Osteocyte (in vitro differentiated cells): ENCODE data around the gene NUAK1. TPM values are rescaled to one million over a fixed set of nuclear protein-coding genes. Genes with fewer than 3 reads are reported as not detected.

Experiments
- DNase-seq: peaks from one replicate; pipeline ENCODE4 v3.0.0; 2021; ENCODE audit warnings: mixed read lengths; ENCODE audit not compliant: unreplicated experiment; ENCODE audit errors: extremely low spot score
- H3K27ac Mint-ChIP-seq: one replicate; pipeline ENCODE4 v1.8.0; 2021; ENCODE audit warnings: mild to moderate bottlenecking, mixed read lengths; ENCODE audit not compliant: unreplicated experiment
- H3K27me3 Mint-ChIP-seq: one replicate; pipeline ENCODE4 v1.8.0; 2021; ENCODE audit warnings: mixed read lengths; ENCODE audit not compliant: unreplicated experiment
- H3K36me3 Mint-ChIP-seq: one replicate; pipeline ENCODE4 v1.8.0; 2021; ENCODE audit warnings: mixed read lengths; ENCODE audit not compliant: unreplicated experiment
- H3K4me1 Mint-ChIP-seq: one replicate; pipeline ENCODE4 v1.8.0; 2021; ENCODE audit warnings: mixed read lengths; ENCODE audit not compliant: unreplicated experiment
- H3K4me3 Mint-ChIP-seq: one replicate; pipeline ENCODE4 v1.8.0; 2021; ENCODE audit warnings: mild to moderate bottlenecking, moderate library complexity, mixed read lengths; ENCODE audit not compliant: unreplicated experiment
- H3K9me3 Mint-ChIP-seq: one replicate; pipeline ENCODE4 v1.8.0; 2021; ENCODE audit warnings: mixed read lengths; ENCODE audit not compliant: unreplicated experiment
- CTCF ChIP-seq: fragments of 200-600 bp; sonication (generic); IDR thresholded peaks from 2 replicates; pipeline ENCODE4 v1.5.0; 2021; ENCODE audit warnings: antibody characterized with exemption, mild to moderate bottlenecking, moderate library complexity
- total RNA-seq: library from RNA; stranded (reverse); gene quantifications from 2 replicates; pipeline ENCODE4 v1.2.1, GENCODE V29; 2021

The NUAK1 gene
- total RNA-seq, 1 donor from 2014 or later: 21.1 TPM

- H3K4me1 Mint-ChIP-seq: peaks cover 17% of the 10 kb centered on the region
- no peak overlapping the region for H3K27ac Mint-ChIP-seq
- no peak overlapping the region for H3K4me3 Mint-ChIP-seq
- no peak for DNase-seq
- H3K9me3 Mint-ChIP-seq: peaks cover 12% of the 10 kb centered on the region
- no peak for TF ChIP-seq CTCF
- peaks cover 13% of the 10 kb centered on the region for H3K36me3 Mint-ChIP-seq
- no peaks in the 10 kb centered on the region for H3K27me3 Mint-ChIP-seq
These were observed 86.8 kb downstream of the NUAK1 start for GRCh38 chr12:106051853-106052531.

- DNase-seq: no peak
- H3K27ac Mint-ChIP-seq: no peak overlapping the region
- no peak for TF ChIP-seq CTCF
- H3K9me3 Mint-ChIP-seq: no peaks in the 10 kb centered on the region
- no peak overlapping the region for H3K4me3 Mint-ChIP-seq
- peaks cover 21% of the 10 kb centered on the region for H3K4me1 Mint-ChIP-seq
- H3K27me3 Mint-ChIP-seq: no peaks in the 10 kb centered on the region
- peaks cover 3% of the 10 kb centered on the region for H3K36me3 Mint-ChIP-seq
These were observed 89.2 kb downstream of the NUAK1 start for GRCh38 chr12:106049546-106049945.

- Mint-ChIP-seq H3K9me3 (no peaks in the 10 kb centered on the region), H3K4me3 (no peak overlapping the region), H3K4me1 (peaks cover 21% of the 10 kb centered on the region), H3K27me3 (no peaks in the 10 kb centered on the region), H3K27ac (no peak overlapping the region), H3K36me3 (peaks cover 3% of the 10 kb centered on the region)
- no peak for DNase-seq
- no peak for TF ChIP-seq CTCF
These were observed 89.6 kb downstream of the NUAK1 start for GRCh38 chr12:106049105-106049504.

GRCh38 chr12:106048676-106049075, 90.1 kb downstream of the NUAK1 start:
- Mint-ChIP-seq H3K27ac (no peak overlapping the region), H3K4me1 (peaks cover 21% of the 10 kb centered on the region)

GRCh38 chr12:106048016-106048415, 90.7 kb downstream of the NUAK1 start:
- no peak overlapping the region for H3K4me3 Mint-ChIP-seq
- H3K27ac Mint-ChIP-seq: no peak overlapping the region
- H3K27me3 Mint-ChIP-seq: no peaks in the 10 kb centered on the region
- peaks cover 21% of the 10 kb centered on the region for H3K4me1 Mint-ChIP-seq
- no peak for TF ChIP-seq CTCF
- DNase-seq: no peak
- no peaks in the 10 kb centered on the region for H3K36me3 Mint-ChIP-seq
- H3K9me3 Mint-ChIP-seq: no peaks in the 10 kb centered on the region

More at GRCh38 chr12:106048676-106049075, 90.1 kb downstream of the NUAK1 start:
- no peak for DNase-seq
- Mint-ChIP-seq H3K4me3 (no peak overlapping the region), H3K27me3 (no peaks in the 10 kb centered on the region), H3K36me3 (no peaks in the 10 kb centered on the region), H3K9me3 (no peaks in the 10 kb centered on the region)
- no peak for TF ChIP-seq CTCF
